ENCODE results near the gene TMEM179. TPM values are rescaled to one million over a fixed set of nuclear protein-coding genes. Genes with fewer than 3 reads are reported as not detected.

The TMEM179 gene
- total and polyA plus RNA-seq, 4 donors, result 0.08 to 0.12 (median 0.10) TPM; not detected in 1

DNA sequence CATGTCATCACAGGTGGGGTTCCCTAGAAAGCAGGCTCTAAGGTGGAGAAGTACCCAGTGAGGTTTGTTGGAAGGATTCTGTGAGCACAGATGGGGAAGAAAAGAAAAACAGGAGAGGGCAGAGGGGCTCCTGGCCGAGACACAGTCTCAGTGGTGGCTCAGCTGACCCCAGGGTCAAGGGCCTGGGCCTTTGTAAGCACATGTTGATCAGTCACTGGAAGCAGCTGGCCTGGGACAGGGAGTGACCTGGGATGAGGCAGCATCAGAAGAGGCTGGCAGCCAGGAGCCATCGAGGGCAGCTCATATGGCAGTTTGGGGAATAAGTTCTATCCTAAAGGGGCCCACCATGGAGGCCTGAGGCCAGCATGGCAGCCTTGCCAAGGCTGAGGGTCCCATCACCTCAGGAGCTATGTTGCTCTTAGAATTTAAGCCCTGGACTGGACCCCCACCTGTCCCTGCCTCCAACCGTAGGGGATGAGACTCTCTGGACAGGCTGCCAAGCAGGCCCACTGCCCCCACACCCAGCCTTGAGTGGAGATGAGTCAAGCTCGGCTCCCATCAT lies 6.3 kb upstream of the TMEM179 start:
- Histone ChIP-seq H3K27ac (ENCODE audit: low read depth in 1 of 2, low read length in 1 of 2) (no peak overlapping the region), H3K36me3 (ENCODE audit: control insufficient read depth in 4 of 4, insufficient read depth in 4 of 4, low read length in 4 of 4) (no peaks in the 10 kb centered on the region), H3K9ac (ENCODE audit: insufficient read depth in 1 of 2, low read length in 2 of 2) (no peak overlapping the region), H3K27me3 (ENCODE audit: control insufficient read depth in 3 of 3, insufficient read depth in 3 of 3, low read length in 2 of 3) (peaks cover 0 to 6% (median 4%) of the 10 kb centered on the region in 3 donors), H3K9me3 (ENCODE audit: control insufficient read depth in 4 of 4, insufficient read depth in 3 of 4, low read length in 3 of 4) (peaks cover 0 to 4% (median 0%) of the 10 kb centered on the region in 4 donors), H3K4me1 (ENCODE audit: control insufficient read depth in 5 of 5, insufficient read depth in 5 of 5, low read length in 5 of 5) (no peaks in the 10 kb centered on the region), H3K4me3 (no peak overlapping the region)
- TF ChIP-seq, protein P1, sequence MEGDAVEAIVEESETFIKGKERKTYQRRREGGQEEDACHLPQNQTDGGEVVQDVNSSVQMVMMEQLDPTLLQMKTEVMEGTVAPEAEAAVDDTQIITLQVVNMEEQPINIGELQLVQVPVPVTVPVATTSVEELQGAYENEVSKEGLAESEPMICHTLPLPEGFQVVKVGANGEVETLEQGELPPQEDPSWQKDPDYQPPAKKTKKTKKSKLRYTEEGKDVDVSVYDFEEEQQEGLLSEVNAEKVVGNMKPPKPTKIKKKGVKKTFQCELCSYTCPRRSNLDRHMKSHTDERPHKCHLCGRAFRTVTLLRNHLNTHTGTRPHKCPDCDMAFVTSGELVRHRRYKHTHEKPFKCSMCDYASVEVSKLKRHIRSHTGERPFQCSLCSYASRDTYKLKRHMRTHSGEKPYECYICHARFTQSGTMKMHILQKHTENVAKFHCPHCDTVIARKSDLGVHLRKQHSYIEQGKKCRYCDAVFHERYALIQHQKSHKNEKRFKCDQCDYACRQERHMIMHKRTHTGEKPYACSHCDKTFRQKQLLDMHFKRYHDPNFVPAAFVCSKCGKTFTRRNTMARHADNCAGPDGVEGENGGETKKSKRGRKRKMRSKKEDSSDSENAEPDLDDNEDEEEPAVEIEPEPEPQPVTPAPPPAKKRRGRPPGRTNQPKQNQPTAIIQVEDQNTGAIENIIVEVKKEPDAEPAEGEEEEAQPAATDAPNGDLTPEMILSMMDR (IDR thresholded peaks at IDR 0.05; ENCODE audit: control extremely low read depth, extremely low read depth), result no peak
- ATAC-seq (ENCODE audit: insufficient read depth, low FRiP score), result no peak
- WGBS, 2 donors, result 71 to 72% methylated on average over 3 to 4 of the region's 4 CpGs
- DNase-seq, result no peak

DNA sequence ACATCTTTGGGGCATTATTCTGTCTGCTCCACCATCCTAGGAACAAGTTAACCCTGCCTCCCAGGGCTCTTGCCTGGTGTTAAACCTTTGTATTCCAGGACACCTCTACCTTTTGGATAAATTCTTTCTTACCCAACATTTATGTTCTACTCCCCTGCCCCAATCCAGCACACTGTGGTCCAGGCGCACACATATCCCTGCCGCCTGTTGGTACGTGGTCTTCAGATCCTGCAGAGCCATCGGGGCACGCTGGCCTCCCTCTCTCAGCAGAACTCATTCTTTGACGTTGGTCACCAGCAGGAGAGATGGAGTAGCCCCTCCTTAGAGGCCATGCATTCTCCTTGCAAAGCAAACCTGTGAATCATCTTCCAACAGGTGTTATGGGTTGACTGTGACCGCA lies 5.1 kb upstream of the TMEM179 start:
- Histone ChIP-seq H3K36me3 (ENCODE audit: control insufficient read depth in 4 of 4, insufficient read depth in 4 of 4, low read length in 4 of 4) (no peaks in the 10 kb centered on the region), H3K27ac (ENCODE audit: low read depth in 1 of 2, low read length in 1 of 2) (no peak overlapping the region), H3K27me3 (ENCODE audit: control insufficient read depth in 3 of 3, insufficient read depth in 3 of 3, low read length in 2 of 3) (peaks cover 6 to 15% (median 9%) of the 10 kb centered on the region in 3 donors), H3K9ac (ENCODE audit: insufficient read depth in 1 of 2, low read length in 2 of 2) (no peak overlapping the region), H3K9me3 (ENCODE audit: control insufficient read depth in 4 of 4, insufficient read depth in 3 of 4, low read length in 3 of 4) (peaks cover 0 to 4% (median 0%) of the 10 kb centered on the region in 4 donors), H3K4me3 (no peak overlapping the region), H3K4me1 (ENCODE audit: control insufficient read depth in 5 of 5, insufficient read depth in 5 of 5, low read length in 5 of 5) (peaks cover 0 to 4% (median 0%) of the 10 kb centered on the region in 5 donors)
- 80 to 86% methylated on average over 7 of the region's 7 CpGs for WGBS, 2 donors
- TF ChIP-seq, protein P1 (IDR thresholded peaks at IDR 0.05; ENCODE audit: control extremely low read depth, extremely low read depth), result no peak
- ATAC-seq (ENCODE audit: insufficient read depth, low FRiP score), result no peak
- no peak for DNase-seq

DNA sequence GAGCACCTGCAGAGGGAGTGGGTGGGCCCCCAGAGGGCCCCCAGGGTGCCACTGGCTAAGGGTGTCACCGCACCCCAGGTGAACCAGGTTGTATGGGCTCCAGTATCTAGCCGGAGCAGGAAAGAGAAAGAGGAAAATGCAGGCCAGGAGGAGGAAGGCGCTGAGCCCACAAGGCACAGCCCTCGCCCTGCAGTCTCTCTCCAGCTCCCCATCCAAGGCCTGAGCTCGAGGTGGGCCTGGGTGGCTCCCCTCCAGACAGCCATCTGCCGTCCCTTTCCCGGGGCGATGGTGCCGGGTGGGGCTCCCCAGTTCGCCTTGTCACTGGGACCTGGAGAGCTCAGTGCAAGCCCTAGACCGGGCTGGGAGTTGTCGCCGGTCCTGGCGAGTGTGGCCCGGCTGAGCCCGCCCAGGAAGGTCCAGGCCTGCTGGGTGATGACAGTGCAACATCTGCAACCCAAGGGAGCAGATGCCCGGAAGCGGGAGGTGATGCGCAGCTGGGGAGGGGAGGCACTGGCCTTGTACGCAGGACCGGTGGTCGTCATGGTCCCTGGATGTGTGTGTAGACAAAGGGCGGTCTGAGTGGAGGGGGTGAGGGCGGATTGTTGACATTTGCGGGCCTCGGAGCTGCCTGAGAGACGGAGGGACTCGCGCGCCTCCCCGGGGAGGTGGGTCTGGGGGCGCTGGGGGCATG lies 716 bp downstream of the TMEM179 start:
- ATAC-seq (ENCODE audit: insufficient read depth, low FRiP score) (no peak), DNase-seq (no peak)

More for the DNA sequence above, 716 bp downstream of the TMEM179 start:
- TF ChIP-seq, protein P1 (IDR thresholded peaks at IDR 0.05; ENCODE audit: control extremely low read depth, extremely low read depth), result no peak
- H3K27me3 ChIP-seq (ENCODE audit: control insufficient read depth in 3 of 3, insufficient read depth in 3 of 3, low read length in 2 of 3), result peaks cover 9 to 16% (median 16%) of the 10 kb centered on the region in 3 donors
- H3K4me3 ChIP-seq, result no peak overlapping the region
- peaks cover 0 to 17% (median under 1%) of the 10 kb centered on the region in 5 donors for H3K4me1 ChIP-seq (ENCODE audit: control insufficient read depth in 5 of 5, insufficient read depth in 5 of 5, low read length in 5 of 5)
- no peak overlapping the region for H3K27ac ChIP-seq (ENCODE audit: low read depth in 1 of 2, low read length in 1 of 2)
- H3K36me3 ChIP-seq (ENCODE audit: control insufficient read depth in 4 of 4, insufficient read depth in 4 of 4, low read length in 4 of 4), result no peaks in the 10 kb centered on the region
- peaks cover 0 to 7% (median 0%) of the 10 kb centered on the region in 4 donors for H3K9me3 ChIP-seq (ENCODE audit: control insufficient read depth in 4 of 4, insufficient read depth in 3 of 4, low read length in 3 of 4)
- WGBS, 2 donors, result 17 to 27% methylated on average over 29 to 32 of the region's 32 CpGs
- no peak overlapping the region for H3K9ac ChIP-seq (ENCODE audit: insufficient read depth in 1 of 2, low read length in 2 of 2)
